Testis (tissue), 3 donors: ENCODE measurements around the gene MED12L. TPM values are rescaled to one million over a fixed set of nuclear protein-coding genes. Genes with fewer than 3 reads are reported as not detected.

Experiments
- DNase-seq: peaks from one replicate; pipeline ENCODE4 v3.0.0-alpha.2; 2019
- H3K27ac ChIP-seq, 2 donors: fragments of 200-600 bp; sonication (generic); one replicate each; pipeline ENCODE4 v1.5.1; 2019
- H3K27me3 ChIP-seq: fragments of 200-600 bp; sonication (generic); one replicate; pipeline ENCODE4 v1.5.1; 2019
- H3K36me3 ChIP-seq: fragments of 200-600 bp; sonication (generic); one replicate; pipeline ENCODE4 v1.5.1; 2017; ENCODE audit warnings: low read depth; ENCODE audit errors: missing control alignments
- H3K4me1 ChIP-seq: fragments of 200-600 bp; sonication (generic); one replicate; pipeline ENCODE4 v1.5.1; 2019
- H3K4me3 ChIP-seq, 2 donors: fragments of 200-600 bp; sonication (generic); one replicate each; pipeline ENCODE4 v1.5.1; 2017 to 2019
- H3K9me3 ChIP-seq: fragments of 200-600 bp; sonication (generic); one replicate; pipeline ENCODE4 v1.5.1; 2017
- POLR2A ChIP-seq: fragments of 450-650 bp; IDR thresholded peaks from one replicate; pipeline ENCODE4 v1.6.1; 2017; ENCODE audit warnings: antibody characterized with exemption, mild to moderate bottlenecking, moderate library complexity
- WGBS, 2 donors: methylation state at CpG; one replicate each; pipeline ENCODE4 v1.1.5; 2018; 5-methylcytosine and 5-hydroxymethylcytosine counted together
- intact Hi-C: fragments of 100-400 bp; cut with DNase I; formaldehyde crosslinking; loops from one replicate; pipeline ENCODE4 v1.15.1; 2023; ENCODE audit warnings: low total_unique reads
- polyA plus RNA-seq: library from polyadenylated mRNA; stranded (reverse); fragments of 350-450 nt; fragmentation: Illumina TruSeq; extraction: RNeasy Lipid Tissue Mini Kit (QIAGEN cat#74804); gene quantifications from one replicate; pipeline ENCODE4 v1.2.3, GENCODE V29; 2014; ENCODE audit warnings: low read depth, low replicate concordance; ENCODE audit not compliant: insufficient read depth
- total RNA-seq, 2 donors: library from RNA; depleted of rRNA; stranded (reverse); fragments of >200 nt; gene quantifications; one replicate each; pipeline ENCODE4 v1.2.3, GENCODE V29; 2016
- TF ChIP-seq, protein P1 (sequence below), 3 experiments: fragments of 450-650 bp in 2 of 3; fragments of 200-600 bp in 1 of 3; sonication (generic) in 1 of 3; IDR thresholded peaks; one replicate each; pipeline ENCODE4 v1.5.1; 2016 to 2019; ENCODE audit warnings: antibody characterized with exemption in 3 of 3, mild to moderate bottlenecking in 2 of 3, moderate library complexity in 1 of 3

Gene MED12L
- total and polyA plus RNA-seq, 3 donors from 2014 or later, result 10.3 to 18.5 (median 10.4) TPM

DNA sequence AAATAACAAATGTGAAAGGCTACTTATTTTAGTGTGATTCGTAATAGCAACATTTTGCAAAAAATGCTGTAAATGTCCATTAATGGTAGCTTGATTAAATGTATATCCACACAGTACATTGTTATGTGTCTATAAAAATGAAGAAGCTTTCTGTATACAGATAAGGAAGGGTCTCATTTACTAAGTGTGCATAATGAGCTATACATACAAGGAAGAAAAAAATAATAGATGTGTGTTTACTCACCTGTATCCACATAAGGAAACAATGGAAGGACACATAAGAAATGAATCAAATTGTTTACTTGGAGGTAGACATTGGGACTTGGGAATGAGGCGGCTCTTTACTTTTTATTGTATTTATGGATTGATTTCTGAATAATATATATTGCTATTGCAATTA, 34.9 kb downstream of the MED12L start:
- Histone ChIP-seq H3K9me3 (no peaks in the 10 kb centered on the region), H3K4me1 (no peaks in the 10 kb centered on the region), H3K36me3 (no peaks in the 10 kb centered on the region), H3K27me3 (no peaks in the 10 kb centered on the region), H3K4me3 (no peak overlapping the region), H3K27ac (no peak overlapping the region)
- DNase-seq, result no peak
- no peak for TF ChIP-seq POLR2A
- intact Hi-C loops, result no loop called here
- WGBS, 2 donors, result 97 to 98% methylated on average over 2 of the region's 2 CpGs

DNA sequence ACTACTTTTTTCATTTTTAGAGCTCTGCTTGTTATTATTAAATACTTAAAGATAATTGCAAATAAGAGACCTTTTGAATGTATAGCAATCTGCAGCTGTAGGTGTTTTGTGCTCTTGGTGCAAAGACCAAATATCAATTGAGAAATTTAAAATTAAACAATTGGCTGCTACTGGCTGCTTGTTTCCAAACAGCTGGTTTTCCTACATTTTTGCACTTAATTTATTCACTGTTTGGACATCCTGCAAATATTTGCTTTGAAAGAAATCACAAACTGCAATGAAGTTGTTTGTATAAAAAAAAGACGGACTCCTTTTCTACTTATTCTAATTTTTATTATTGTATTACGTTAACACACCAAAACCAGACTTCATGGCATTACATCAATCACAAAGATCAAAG, 35.6 kb downstream of the MED12L start:
- TF ChIP-seq POLR2A, result no peak
- TF ChIP-seq, protein P1, sequence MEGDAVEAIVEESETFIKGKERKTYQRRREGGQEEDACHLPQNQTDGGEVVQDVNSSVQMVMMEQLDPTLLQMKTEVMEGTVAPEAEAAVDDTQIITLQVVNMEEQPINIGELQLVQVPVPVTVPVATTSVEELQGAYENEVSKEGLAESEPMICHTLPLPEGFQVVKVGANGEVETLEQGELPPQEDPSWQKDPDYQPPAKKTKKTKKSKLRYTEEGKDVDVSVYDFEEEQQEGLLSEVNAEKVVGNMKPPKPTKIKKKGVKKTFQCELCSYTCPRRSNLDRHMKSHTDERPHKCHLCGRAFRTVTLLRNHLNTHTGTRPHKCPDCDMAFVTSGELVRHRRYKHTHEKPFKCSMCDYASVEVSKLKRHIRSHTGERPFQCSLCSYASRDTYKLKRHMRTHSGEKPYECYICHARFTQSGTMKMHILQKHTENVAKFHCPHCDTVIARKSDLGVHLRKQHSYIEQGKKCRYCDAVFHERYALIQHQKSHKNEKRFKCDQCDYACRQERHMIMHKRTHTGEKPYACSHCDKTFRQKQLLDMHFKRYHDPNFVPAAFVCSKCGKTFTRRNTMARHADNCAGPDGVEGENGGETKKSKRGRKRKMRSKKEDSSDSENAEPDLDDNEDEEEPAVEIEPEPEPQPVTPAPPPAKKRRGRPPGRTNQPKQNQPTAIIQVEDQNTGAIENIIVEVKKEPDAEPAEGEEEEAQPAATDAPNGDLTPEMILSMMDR (IDR thresholded peaks at IDR 0.05), result no peak
- WGBS, 2 donors, result 89 to 97% methylated on average over 2 of the region's 2 CpGs
- no peaks in the 10 kb centered on the region for H3K4me1 ChIP-seq
- H3K27ac ChIP-seq, result no peak overlapping the region
- intact Hi-C loops, result no loop called here
- no peak overlapping the region for H3K4me3 ChIP-seq
- H3K36me3 ChIP-seq, result no peaks in the 10 kb centered on the region
- H3K9me3 ChIP-seq, result no peaks in the 10 kb centered on the region
- no peaks in the 10 kb centered on the region for H3K27me3 ChIP-seq
- DNase-seq, result no peak

DNA sequence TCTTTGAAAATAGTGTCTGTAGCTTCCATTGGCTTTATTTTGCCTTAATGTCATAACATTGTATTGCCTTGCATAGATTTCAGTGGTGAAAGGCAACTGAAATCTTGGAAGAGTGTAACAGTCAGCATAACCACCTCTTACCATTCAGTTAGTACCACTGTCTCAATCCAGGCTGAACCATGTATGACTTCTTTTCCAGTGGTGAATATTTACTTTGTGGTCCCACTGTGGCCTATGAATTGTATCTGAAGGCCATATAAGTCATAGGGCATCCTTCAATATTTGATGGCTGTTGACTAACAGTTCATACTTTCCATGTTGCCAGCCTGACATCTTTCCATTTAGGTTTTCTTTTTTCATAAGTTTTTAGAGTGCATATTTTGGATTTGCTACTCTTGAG, 38.4 kb downstream of the MED12L start:
- no peak for TF ChIP-seq POLR2A
- TF ChIP-seq, protein P1 (IDR thresholded peaks at IDR 0.05), result no peak
- Histone ChIP-seq H3K9me3 (no peaks in the 10 kb centered on the region), H3K4me3 (no peak overlapping the region), H3K27me3 (no peaks in the 10 kb centered on the region), H3K27ac (no peak overlapping the region), H3K4me1 (no peaks in the 10 kb centered on the region), H3K36me3 (no peaks in the 10 kb centered on the region)
- intact Hi-C loops, result no loop called here
- DNase-seq, result no peak

DNA sequence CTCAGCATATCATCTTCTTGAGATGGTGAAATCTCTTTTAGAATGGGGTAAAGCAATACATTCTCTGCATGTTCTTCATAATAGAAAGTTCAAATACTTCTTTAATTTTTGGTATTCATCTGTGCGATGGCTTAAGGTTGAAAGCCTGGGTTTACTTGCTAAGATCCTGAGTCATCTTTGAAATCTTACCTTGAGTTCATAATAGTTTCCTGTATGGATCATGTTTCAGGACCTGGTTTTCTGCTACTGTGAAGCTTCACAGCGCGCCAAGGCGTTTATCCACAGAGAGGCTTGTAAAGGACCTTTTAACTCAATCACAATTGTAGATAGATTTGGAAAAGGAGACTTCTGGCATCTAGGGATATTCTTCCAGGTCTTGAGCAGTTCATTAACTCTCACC, 39.0 kb downstream of the MED12L start:
- no peak for DNase-seq
- intact Hi-C loops, result no loop called here
- Histone ChIP-seq H3K9me3 (no peaks in the 10 kb centered on the region), H3K4me3 (no peak overlapping the region), H3K4me1 (no peaks in the 10 kb centered on the region), H3K27me3 (no peaks in the 10 kb centered on the region), H3K27ac (no peak overlapping the region), H3K36me3 (no peaks in the 10 kb centered on the region)
- WGBS, 2 donors, result 94 to 97% methylated on average over 4 of the region's 4 CpGs
- TF ChIP-seq, protein P1 (IDR thresholded peaks at IDR 0.05), result no peak
- TF ChIP-seq POLR2A, result no peak

DNA sequence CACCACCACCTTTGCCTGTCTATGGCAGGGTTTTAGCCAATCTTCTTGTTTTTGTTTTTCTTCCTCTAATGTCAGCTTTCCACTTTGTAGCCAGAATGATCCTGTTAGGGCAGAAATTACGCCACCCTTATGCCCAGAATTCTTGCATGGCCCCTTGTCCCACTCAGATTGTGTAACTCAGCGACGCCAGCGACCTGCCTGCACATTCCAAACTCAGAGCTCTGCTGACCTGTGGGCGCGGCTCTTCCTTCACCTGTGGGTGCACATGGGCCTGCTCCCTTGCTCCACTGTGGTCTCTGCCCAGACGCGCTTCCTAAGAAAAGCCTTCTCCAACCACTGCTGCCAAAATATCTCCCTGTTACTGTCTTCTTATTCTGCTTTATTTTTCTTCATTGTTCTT, 45.0 kb downstream of the MED12L start:
- WGBS, 2 donors, result 93 to 97% methylated on average over 8 of the region's 8 CpGs
- intact Hi-C loops, result loop anchor here (10.0 kb wide), 1 partner anchor 346 kb away; no protein-coding TSS in a partner anchor

More for the DNA sequence above, 45.0 kb downstream of the MED12L start:
- H3K4me1 ChIP-seq, result no peaks in the 10 kb centered on the region
- H3K4me3 ChIP-seq, result no peak overlapping the region
- H3K36me3 ChIP-seq, result no peaks in the 10 kb centered on the region
- no peaks in the 10 kb centered on the region for H3K9me3 ChIP-seq
- no peak for DNase-seq
- H3K27ac ChIP-seq, result no peak overlapping the region
- H3K27me3 ChIP-seq, result no peaks in the 10 kb centered on the region
- TF ChIP-seq POLR2A, result no peak
- TF ChIP-seq, protein P1 (IDR thresholded peaks at IDR 0.05), result no peak
